Measurements from ENCODE around the gene KRTAP4-16.
"Not testable (repeated sequence)": the region's sequence is repeated elsewhere in the genome, so short reads cannot be mapped to it uniquely, and the experiment has no call there.

Gene KRTAP4-16

GRCh38 chr17:41101586-41102259, at the start of gene KRTAP4-16:
TSS of gene KRTAP4-16 (minus strand) at chr17:41102209. CDS start at chr17:41102209, 0 bp downstream.
- DNase-seq (ENCODE audit: low read depth in 2 of 2): no peak

- no peak for DNase-seq (ENCODE audit: low read depth in 2 of 2)
These were observed 49.5 kb upstream of the KRTAP4-16 start for GRCh38 chr17:41151525-41151924.

GRCh38 chr17:41150026-41150425, 48.0 kb upstream of the KRTAP4-16 start:
- DNase-seq (ENCODE audit: low read depth in 2 of 2): no peak

- no peak for DNase-seq (ENCODE audit: low read depth in 2 of 2)
These were observed 47.6 kb upstream of the KRTAP4-16 start, which contains the start of gene KRTAP4-5 for GRCh38 chr17:41149652-41149985. TSS of gene KRTAP4-5 (minus strand) at chr17:41149825. CDS start at chr17:41149767, 58 bp downstream.

- DNase-seq (ENCODE audit: low read depth in 2 of 2): not testable (repeated sequence)
These were observed 47.1 kb upstream of the KRTAP4-16 start for GRCh38 chr17:41148971-41149651.

GRCh38 chr17:41147531-41148204, 45.7 kb upstream of the KRTAP4-16 start:
- no peak for DNase-seq (ENCODE audit: low read depth in 2 of 2)

GRCh38 chr17:41145261-41145660, 43.3 kb upstream of the KRTAP4-16 start:
- no peak for DNase-seq (ENCODE audit: low read depth in 2 of 2)

- DNase-seq (ENCODE audit: low read depth in 2 of 2): no peak
These were observed 42.8 kb upstream of the KRTAP4-16 start for GRCh38 chr17:41144846-41145245.

GRCh38 chr17:41141361-41141760, 39.4 kb upstream of the KRTAP4-16 start:
- no peak for DNase-seq (ENCODE audit: low read depth in 2 of 2)

- DNase-seq (ENCODE audit: low read depth in 2 of 2): no peak
These were observed 38.5 kb upstream of the KRTAP4-16 start, which contains the start of gene KRTAP4-6 for GRCh38 chr17:41140360-41141131. TSS of gene KRTAP4-6 (minus strand) at chr17:41140544. CDS start at chr17:41140487, 57 bp downstream.

- DNase-seq (ENCODE audit: low read depth in 2 of 2): not testable (repeated sequence)
These were observed 37.9 kb upstream of the KRTAP4-16 start for GRCh38 chr17:41139865-41140264.

- no peak for DNase-seq (ENCODE audit: low read depth in 2 of 2)
These were observed 32.1 kb upstream of the KRTAP4-16 start for GRCh38 chr17:41133880-41134735.

GRCh38 chr17:41131979-41132378, 30.0 kb upstream of the KRTAP4-16 start:
- no peak for DNase-seq (ENCODE audit: low read depth in 2 of 2)

- no peak for DNase-seq (ENCODE audit: low read depth in 2 of 2)
These were observed 25.4 kb upstream of the KRTAP4-16 start for GRCh38 chr17:41127371-41127770.

- no peak for DNase-seq (ENCODE audit: low read depth in 2 of 2)
These were observed 24.4 kb upstream of the KRTAP4-16 start for GRCh38 chr17:41126412-41126811.

GRCh38 chr17:41125064-41125463, 23.1 kb upstream of the KRTAP4-16 start:
- no peak for DNase-seq (ENCODE audit: low read depth in 2 of 2)

- not testable (repeated sequence) for DNase-seq (ENCODE audit: low read depth in 2 of 2)
These were observed 22.0 kb upstream of the KRTAP4-16 start, which contains the start of gene KRTAP4-12 for GRCh38 chr17:41123991-41124371. TSS of gene KRTAP4-12 (minus strand) at chr17:41124182. CDS start at chr17:41124122, 60 bp downstream.

- DNase-seq (ENCODE audit: low read depth in 2 of 2): not testable (repeated sequence)
These were observed 21.4 kb upstream of the KRTAP4-16 start for GRCh38 chr17:41123292-41123990.

- no peak for DNase-seq (ENCODE audit: low read depth in 2 of 2)
These were observed 19.7 kb upstream of the KRTAP4-16 start for GRCh38 chr17:41121742-41122141.

All from activated CD8-positive, alpha-beta memory T cell treated with anti-CD3 and anti-CD28 coated beads for 4 hours (primary cell).